Measurements from ENCODE around the gene ARID3C.

DNA sequence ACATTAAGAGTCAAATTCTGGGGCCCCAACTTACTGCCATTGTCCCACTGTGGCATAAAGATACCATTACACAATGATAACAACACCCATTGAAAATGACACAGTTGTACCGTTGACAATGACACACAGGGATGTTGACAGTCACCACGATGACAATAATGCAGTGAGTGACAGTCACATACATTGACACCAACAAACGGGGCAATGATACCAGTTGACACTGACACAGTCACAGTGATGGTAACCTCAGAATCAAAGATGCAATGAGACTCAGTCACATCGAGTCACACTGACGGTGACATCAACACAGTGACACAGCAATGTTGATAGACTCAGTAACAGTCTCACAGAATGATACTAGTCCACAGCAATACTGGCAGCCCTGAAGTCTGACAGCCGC lies 56.2 kb downstream of the ARID3C start:
- TF ChIP-seq, protein P1, sequence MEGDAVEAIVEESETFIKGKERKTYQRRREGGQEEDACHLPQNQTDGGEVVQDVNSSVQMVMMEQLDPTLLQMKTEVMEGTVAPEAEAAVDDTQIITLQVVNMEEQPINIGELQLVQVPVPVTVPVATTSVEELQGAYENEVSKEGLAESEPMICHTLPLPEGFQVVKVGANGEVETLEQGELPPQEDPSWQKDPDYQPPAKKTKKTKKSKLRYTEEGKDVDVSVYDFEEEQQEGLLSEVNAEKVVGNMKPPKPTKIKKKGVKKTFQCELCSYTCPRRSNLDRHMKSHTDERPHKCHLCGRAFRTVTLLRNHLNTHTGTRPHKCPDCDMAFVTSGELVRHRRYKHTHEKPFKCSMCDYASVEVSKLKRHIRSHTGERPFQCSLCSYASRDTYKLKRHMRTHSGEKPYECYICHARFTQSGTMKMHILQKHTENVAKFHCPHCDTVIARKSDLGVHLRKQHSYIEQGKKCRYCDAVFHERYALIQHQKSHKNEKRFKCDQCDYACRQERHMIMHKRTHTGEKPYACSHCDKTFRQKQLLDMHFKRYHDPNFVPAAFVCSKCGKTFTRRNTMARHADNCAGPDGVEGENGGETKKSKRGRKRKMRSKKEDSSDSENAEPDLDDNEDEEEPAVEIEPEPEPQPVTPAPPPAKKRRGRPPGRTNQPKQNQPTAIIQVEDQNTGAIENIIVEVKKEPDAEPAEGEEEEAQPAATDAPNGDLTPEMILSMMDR (IDR thresholded peaks at IDR 0.05) = no peak
- TF ChIP-seq POLR2A (IDR thresholded peaks at IDR 0.05) = no peak
